OCI-LY3 (cell line): ENCODE results near the gene TALDO1.

Experiments used
- CTCF ChIP-seq: fragments of 200-600, 300-600 bp; sonication (generic); IDR thresholded peaks from 2 replicates; pipeline ENCODE4 v1.5.1; 2014; ENCODE audit warnings: antibody characterized with exemption, low read length, low read depth
- EZH2phosphoT487 ChIP-seq: fragments of 200-600 bp; shearing (Covaris generic); IDR thresholded peaks from 2 replicates; pipeline ENCODE4 v1.6.1; 2018; ENCODE audit warnings: antibody characterized with exemption, mixed run types, low read depth

DNA sequence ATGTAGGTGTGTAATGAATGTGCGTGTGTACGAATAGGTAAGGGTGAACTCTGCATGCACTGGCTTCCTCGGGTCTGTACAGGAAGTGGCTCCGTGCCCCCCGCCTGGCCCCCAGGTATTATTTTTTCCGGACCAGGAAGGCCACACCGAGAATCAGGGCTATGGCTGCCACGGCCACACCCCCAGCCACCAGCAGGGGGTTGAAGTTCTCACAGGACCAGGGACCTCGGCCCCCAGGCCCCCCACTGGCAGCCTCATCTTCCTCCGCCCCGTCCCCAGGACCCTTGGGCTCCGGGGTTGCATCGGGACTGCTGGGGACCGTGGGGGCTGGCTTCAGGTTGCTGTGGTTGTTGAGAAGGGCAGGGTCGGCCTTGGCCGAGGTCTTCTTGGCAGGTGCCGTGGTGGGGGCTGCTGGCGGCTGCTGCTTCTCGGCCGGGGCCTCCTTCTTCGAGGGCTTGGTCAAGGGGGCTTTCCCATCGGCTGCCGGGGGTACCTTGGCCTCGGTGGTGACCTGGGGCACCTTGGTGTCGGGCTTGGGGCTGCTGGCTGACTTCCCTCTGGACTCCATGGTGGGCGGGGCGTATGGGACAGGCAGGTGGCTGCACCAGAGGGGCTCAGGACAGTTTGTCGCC, 40.9 kb downstream of the TALDO1 start:
- TF ChIP-seq CTCF (no peak), EZH2phosphoT487 (no peak)
